ENCODE results near the gene GUCA1A. TPM values are rescaled to one million over a fixed set of nuclear protein-coding genes. Genes with fewer than 3 reads are reported as not detected.

GUCA1A gene
- total and polyA plus RNA-seq, 8 donors: 0.13 to 0.24 (median 0.16) TPM; not detected in 4

GRCh38 chr6:42175860-42176259 lies 2.7 kb downstream of the GUCA1A start:
- Histone ChIP-seq H3K4me3 (no peak overlapping the region), H3K27me3 (peaks cover 0 to 15% of the 10 kb centered on the region in 2 donors), H3K4me1 (peaks cover 0 to 4% of the 10 kb centered on the region in 2 donors), H3K36me3 (no peaks in the 10 kb centered on the region), H3K9me3 (no peaks in the 10 kb centered on the region), H3K27ac (no peak overlapping the region)
- intact Hi-C loops (cut with DNase I): no loop called here
- TF ChIP-seq CTCF (IDR thresholded peaks at IDR 0.05): no peak
- ATAC-seq (no peak), DNase-seq (no peak)

GRCh38 chr6:42176981-42177380 lies 3.8 kb downstream of the GUCA1A start:
- ATAC-seq (no peak), DNase-seq (no peak)
- intact Hi-C loops (cut with DNase I): no loop called here
- Histone ChIP-seq H3K27me3 (peaks cover 0 to 15% of the 10 kb centered on the region in 2 donors), H3K36me3 (no peaks in the 10 kb centered on the region), H3K4me1 (peaks cover 0 to 4% of the 10 kb centered on the region in 2 donors), H3K27ac (no peak overlapping the region), H3K9me3 (no peaks in the 10 kb centered on the region), H3K4me3 (no peak overlapping the region)
- TF ChIP-seq CTCF (IDR thresholded peaks at IDR 0.05): no peak

- no peak overlapping the region for H3K4me3 ChIP-seq
- no peak for TF ChIP-seq CTCF (IDR thresholded peaks at IDR 0.05)
- DNase-seq (peak in 1 of 4 donors; percentile 8), ATAC-seq (no peak)
- intact Hi-C loops (cut with DNase I): no loop called here
- no peak overlapping the region for H3K27ac ChIP-seq
- peaks cover 0 to 4% of the 10 kb centered on the region in 2 donors for H3K4me1 ChIP-seq
- no peaks in the 10 kb centered on the region for H3K9me3 ChIP-seq
- no peaks in the 10 kb centered on the region for H3K36me3 ChIP-seq
- H3K27me3 ChIP-seq: peaks cover 0 to 15% of the 10 kb centered on the region in 2 donors
Observed at GRCh38 chr6:42177514-42178364, 4.6 kb downstream of the GUCA1A start.

- Histone ChIP-seq H3K4me3 (no peak overlapping the region), H3K9me3 (no peaks in the 10 kb centered on the region), H3K36me3 (no peaks in the 10 kb centered on the region), H3K27me3 (peaks cover 0 to 15% of the 10 kb centered on the region in 2 donors), H3K4me1 (peaks cover 0 to 4% of the 10 kb centered on the region in 2 donors), H3K27ac (no peak overlapping the region)
- ATAC-seq (no peak), DNase-seq (no peak)
- no peak for TF ChIP-seq CTCF (IDR thresholded peaks at IDR 0.05)
- intact Hi-C loops (cut with DNase I): no loop called here
Observed at GRCh38 chr6:42179261-42179944, 6.2 kb downstream of the GUCA1A start.

- intact Hi-C loops (cut with DNase I): no loop called here
- no peak for ATAC-seq
Observed at GRCh38 chr6:42179945-42180313, 6.8 kb downstream of the GUCA1A start.

More at GRCh38 chr6:42179945-42180313, 6.8 kb downstream of the GUCA1A start:
- Histone ChIP-seq H3K4me3 (no peak overlapping the region), H3K4me1 (peaks cover 0 to 4% of the 10 kb centered on the region in 2 donors), H3K27me3 (peaks cover 0 to 15% of the 10 kb centered on the region in 2 donors), H3K36me3 (no peaks in the 10 kb centered on the region), H3K27ac (no peak overlapping the region), H3K9me3 (no peaks in the 10 kb centered on the region)
- DNase-seq: no peak
- no peak for TF ChIP-seq CTCF (IDR thresholded peaks at IDR 0.05)

All from left lung (tissue), 10 donors.